ENCODE results near the gene APLNR. TPM values are rescaled to one million over a fixed set of nuclear protein-coding genes. Genes with fewer than 3 reads are reported as not detected.
"Not testable (repeated sequence)": the region's sequence is repeated elsewhere in the genome, so short reads cannot be mapped to it uniquely, and the experiment has no call there.

APLNR gene
- 15.4 TPM for total RNA-seq
- long read RNA-seq, transcript APLNR-202 (1 exons, 3,609 nt): major isoform, 29 of 30 reads
- long read RNA-seq, partial matches to known transcripts: 0 of 30 reads
- long read RNA-seq, other reads (novel, unspliced or antisense): 0 of 30 reads

DNA sequence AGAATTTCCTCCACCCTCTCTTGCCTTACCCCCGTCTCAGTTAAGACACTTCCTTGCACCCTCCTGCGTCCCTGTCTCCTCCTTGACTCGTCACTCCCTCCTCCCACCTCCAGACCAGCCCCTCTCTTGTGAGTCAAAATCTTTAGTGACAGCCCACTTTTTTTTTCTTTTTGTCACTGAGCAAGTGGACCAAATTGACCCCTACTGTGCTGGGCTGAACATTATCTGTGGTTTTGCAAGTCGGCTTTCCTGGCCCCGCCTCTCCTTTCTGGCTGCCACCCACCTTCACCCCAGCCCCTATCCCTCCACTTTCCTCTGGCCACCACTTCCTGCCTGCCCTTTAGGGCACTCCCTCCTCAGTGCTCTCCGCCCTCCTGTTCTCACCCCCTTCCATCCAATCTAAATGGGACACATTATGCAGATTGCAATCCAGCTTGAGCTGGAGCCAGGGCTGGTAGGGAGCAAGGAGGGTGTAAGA lies at the start of gene APLNR:
Gene APLNR, minus strand, starts transcription at position 47 of the 478 bp plus-strand sequence. CDS start 246 bp downstream, outside the sequence.
- ATAC-seq (ENCODE audit: poor library complexity) (peak; percentile 53), DNase-seq (no peak)
- intact Hi-C loops (cut with DNase I): no loop called here

DNA sequence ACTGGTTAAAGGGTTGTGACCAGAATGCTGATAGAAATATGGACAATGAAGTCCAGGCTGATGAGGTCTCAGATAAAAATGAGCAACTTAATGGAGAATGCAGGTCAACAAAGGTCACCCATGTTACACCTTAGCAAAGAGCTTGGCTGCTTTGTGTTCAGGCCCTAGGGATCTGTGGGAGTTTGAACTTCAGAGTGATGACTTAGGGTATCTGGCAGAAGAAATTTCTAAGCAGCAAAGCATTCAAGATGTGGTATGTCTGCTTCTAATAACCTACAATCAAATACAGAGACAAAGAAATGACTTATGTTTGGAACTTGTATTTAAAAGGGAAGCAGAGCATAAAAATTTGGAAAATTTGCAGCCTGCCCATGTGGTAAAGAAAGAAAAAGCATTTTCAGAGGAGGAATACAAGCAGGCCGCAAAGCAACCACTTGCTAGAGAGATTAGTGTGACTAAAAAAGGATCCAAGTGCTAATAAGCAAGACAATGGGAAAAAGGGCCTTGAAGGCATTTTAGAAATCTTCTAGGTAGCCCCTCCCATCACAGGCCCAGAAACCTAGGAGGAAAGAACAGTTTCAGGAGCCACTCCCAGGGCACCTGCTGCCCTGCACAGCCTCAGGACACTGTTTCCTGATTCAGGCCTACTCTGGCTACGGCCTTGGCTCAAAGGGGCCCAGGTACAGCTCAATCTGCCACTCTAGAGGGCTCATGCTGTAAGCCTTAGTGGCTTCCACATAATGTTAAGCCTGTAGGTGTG lies 46.4 kb upstream of the APLNR start:
- no peak for ATAC-seq (ENCODE audit: poor library complexity)
- no peak for DNase-seq
- intact Hi-C loops (cut with DNase I): no loop called here

DNA sequence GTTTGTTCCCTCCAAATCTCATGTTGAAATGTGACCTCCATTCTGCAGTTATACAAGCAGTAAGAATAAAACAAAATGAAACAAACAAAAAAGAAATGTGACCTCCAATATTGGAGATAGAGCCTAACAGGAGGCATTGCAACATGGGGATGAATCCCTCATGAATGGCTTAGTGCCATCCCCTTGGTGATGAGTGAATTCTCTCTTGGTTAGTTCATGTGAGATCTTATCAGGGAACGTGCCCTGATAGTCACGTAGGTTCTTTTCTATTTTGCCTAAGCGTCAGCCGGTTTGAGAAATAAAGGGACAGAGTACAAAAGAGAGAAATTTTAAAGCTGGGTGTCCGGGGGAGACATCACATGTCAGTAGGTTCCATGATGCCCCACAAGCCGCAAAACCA lies 44.5 kb upstream of the APLNR start:
- intact Hi-C loops (cut with DNase I): not testable (repeated sequence)

DNA sequence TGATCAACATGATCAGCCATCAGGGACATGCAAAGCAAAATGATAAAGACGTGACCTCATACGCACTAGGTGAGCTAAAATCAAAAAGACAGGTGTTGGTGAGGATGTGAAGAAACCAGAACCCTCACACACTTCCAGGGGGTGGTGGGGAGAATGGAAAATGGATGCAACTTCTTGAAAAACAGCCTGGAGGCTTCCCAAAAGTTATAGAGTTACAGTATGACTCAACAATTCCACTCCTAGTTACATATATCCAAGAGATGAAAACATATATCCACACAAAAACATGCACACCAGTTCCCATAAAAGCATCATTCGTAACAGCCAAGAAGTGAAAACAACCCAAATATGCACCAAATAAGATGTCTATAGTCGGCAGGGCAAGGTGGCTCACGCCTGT lies 42.1 kb upstream of the APLNR start:
- no peak for DNase-seq
- intact Hi-C loops (cut with DNase I): no loop called here
- ATAC-seq (ENCODE audit: poor library complexity): no peak

More for the DNA sequence above, 44.5 kb upstream of the APLNR start:
- not testable (repeated sequence) for DNase-seq; ATAC-seq (ENCODE audit: poor library complexity)

DNA sequence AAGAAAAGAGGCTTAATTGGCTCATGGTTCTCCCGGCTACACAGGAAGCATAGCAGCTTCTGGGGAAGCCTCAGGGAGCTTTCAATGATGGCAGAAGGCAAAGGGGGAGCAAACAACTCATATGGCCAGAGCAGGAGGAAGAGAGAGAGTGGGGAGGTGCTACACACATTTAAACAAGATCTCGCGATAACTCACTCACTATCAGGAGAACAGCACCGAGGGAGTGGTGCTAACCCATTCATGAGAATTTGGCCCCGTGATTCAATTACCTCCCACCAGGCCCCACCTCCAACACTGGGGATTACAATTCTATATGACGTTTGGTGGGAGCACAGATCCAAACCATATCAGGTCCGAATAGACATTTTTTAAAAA lies 41.7 kb upstream of the APLNR start:
- no peak for ATAC-seq (ENCODE audit: poor library complexity)
- no peak for DNase-seq
- intact Hi-C loops (cut with DNase I): no loop called here

DNA sequence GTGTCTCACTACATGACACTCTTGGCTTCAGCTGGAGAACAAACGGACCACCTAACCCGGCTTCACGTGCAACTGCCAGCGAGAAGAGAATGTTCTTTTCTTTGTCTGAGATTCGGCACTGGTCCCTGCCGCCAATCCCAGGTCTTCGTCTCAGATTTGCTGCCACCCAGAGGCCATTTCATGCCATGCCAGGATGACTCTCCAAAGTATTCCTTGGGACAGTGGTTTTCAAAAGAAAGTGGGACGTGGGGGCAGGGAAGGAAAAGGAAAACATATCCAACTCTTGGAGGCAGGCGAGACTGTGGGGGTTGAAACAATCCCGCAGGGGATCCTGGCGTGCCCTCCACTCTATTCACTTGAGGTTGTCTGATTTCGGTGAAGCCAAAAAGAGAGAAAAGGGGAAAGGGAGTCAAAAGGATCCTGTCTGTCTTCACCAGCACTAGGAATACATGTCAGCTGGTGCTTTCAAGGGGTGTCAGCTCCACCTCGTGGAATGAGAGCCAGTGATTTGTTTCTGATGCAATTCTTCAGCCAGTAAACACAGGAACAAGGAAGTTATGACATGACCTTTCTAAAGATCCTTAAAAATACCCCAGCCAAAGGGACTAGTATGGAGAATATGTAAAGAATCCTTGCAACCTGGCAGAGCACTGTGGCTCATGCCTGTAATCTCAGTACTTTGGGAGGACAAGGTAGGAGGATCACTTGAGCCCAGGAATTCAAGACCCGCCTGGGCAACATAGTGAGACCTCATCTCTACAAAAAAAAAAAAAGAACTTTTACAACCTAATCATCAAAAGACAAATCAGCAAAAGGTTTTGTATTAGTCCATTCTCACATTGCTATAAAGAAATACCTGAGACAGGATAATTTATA lies 41.0 kb upstream of the APLNR start:
- ATAC-seq (ENCODE audit: poor library complexity): peak; percentile 91
- intact Hi-C loops (cut with DNase I): no loop called here
- peak; percentile 76 for DNase-seq

- ATAC-seq (ENCODE audit: poor library complexity): peak; percentile 71
- intact Hi-C loops (cut with DNase I): no loop called here
Observed at GRCh38 chr11:57276971-57277675, 40.1 kb upstream of the APLNR start.

GRCh38 chr11:57276169-57276970 lies 39.3 kb upstream of the APLNR start:
- ATAC-seq (ENCODE audit: poor library complexity) (no peak), DNase-seq (no peak)
- intact Hi-C loops (cut with DNase I): no loop called here

More at GRCh38 chr11:57276971-57277675, 40.1 kb upstream of the APLNR start:
- DNase-seq: no peak

- intact Hi-C loops (cut with DNase I): no loop called here
- DNase-seq (no peak), ATAC-seq (ENCODE audit: poor library complexity) (no peak)
Observed at GRCh38 chr11:57275582-57275981, 38.5 kb upstream of the APLNR start.

GRCh38 chr11:57274904-57275498 lies 38.0 kb upstream of the APLNR start:
- DNase-seq (no peak), ATAC-seq (ENCODE audit: poor library complexity) (no peak)
- intact Hi-C loops (cut with DNase I): no loop called here

- intact Hi-C loops (cut with DNase I): no loop called here
- ATAC-seq (ENCODE audit: poor library complexity): no peak
- no peak for DNase-seq
Observed at GRCh38 chr11:57273448-57274058, 36.5 kb upstream of the APLNR start.

DNA sequence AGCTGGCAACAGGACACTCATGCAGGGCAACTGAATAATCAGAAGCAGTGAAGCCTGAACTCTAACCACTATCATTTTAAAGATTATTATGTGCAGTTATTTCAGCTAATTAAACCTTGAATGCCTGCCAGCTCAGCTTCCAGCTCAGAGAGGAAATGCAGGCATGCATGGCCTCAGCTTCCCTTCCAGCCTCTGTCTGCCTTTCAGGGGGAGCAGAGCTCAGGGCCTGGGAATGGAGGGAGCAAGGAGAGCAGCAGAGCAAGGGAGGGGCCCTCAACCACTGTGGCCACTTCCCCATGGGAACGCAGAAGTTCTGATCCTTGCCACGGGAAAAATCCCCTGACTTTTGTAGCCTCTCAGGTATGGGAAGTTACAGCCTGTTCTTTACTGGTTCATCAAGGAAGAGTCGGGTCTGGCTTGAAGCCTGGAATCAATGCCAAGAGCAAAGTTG lies 32.5 kb upstream of the APLNR start:
- DNase-seq: no peak
- no peak for ATAC-seq (ENCODE audit: poor library complexity)
- intact Hi-C loops (cut with DNase I): no loop called here

- intact Hi-C loops (cut with DNase I): no loop called here
- ATAC-seq (ENCODE audit: poor library complexity) (no peak), DNase-seq (no peak)
Observed at GRCh38 chr11:57266157-57266556, 29.1 kb upstream of the APLNR start.

DNA sequence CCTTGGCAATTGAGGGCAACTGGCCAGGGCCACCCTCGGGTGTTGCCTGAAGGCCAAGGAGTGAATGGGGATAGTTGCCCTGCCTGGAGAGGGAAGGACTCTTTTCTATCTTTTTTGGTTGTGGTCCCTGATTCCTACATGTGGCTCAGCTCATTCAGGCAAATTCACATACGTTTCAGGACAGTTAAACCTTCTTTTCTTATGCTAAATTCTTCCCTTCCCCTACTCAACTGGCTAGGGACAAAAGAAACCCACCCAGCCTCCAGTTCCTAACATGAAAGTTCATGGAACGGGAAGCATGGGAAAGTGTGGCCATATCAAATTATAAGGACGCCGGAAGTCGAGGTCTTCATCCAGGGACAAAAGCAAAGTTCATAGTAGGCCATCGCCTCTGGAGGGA lies 26.3 kb upstream of the APLNR start:
- ATAC-seq (ENCODE audit: poor library complexity): no peak
- no peak for DNase-seq
- intact Hi-C loops (cut with DNase I): no loop called here

DNA sequence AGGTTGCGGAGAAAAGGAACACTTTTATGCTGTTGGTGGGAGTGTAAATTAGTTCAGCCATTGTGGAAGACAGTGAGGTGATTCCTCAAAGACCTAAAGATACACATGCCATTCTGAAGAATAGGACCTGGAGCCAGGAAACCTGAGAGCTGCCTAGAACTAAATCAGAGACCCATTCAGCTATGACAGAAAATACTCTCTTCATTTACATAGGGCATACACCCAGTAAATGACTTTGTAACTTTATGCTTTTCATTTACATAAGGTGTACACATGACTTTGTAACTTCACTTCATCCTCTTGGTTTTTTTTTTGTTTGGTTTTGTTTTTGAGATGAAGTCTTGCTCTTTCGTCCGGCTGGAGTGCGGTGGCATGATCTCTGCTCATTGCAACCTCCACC lies 25.1 kb upstream of the APLNR start:
- DNase-seq: no peak
- intact Hi-C loops (cut with DNase I): no loop called here
- ATAC-seq (ENCODE audit: poor library complexity): no peak

GRCh38 chr11:57260937-57261783 lies 24.1 kb upstream of the APLNR start:
- DNase-seq (no peak), ATAC-seq (ENCODE audit: poor library complexity) (no peak)
- intact Hi-C loops (cut with DNase I): no loop called here
